C4-2B (cell line): Measurements from ENCODE around the gene SNX5.

Source experiments
- CTCF ChIP-seq: fragments of 450-650 bp; conservative IDR thresholded peaks from 2 replicates; pipeline ENCODE4 v1.5.1; 2017; ENCODE audit warnings: mild to moderate bottlenecking
- ZFX ChIP-seq: fragments of 450-650 bp; IDR thresholded peaks from 2 replicates; pipeline ENCODE4 v1.6.1; 2017

DNA sequence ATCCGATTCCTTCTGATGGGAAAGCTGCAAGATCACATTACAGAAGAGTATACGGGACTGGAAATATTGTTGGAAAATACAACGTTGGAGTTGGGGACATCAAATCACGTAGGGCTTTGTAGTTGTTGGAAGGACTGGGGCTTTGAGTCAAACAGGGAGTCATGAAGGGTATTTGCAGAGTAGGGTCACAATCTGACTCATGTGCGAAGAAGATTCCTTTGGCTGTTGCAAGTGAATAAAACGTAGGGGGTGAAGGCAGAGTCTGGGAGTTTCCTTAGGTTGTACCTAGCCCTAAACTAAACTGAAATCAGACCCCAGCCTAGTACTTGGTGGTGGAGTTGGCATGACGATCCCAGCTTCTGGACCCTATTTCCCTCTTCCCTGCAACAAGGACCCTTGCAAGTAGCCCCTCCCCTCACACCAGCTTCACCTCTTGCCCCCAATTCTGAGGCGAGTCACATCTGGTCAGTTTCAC lies 32.3 kb downstream of the SNX5 start:
- TF ChIP-seq CTCF (no peak), ZFX (no peak)
